Testis (tissue), 3 donors: ENCODE measurements around the gene CZIB. TPM values are rescaled to one million over a fixed set of nuclear protein-coding genes. Genes with fewer than 3 reads are reported as not detected.
"Not testable (repeated sequence)": the region's sequence is repeated elsewhere in the genome, so short reads cannot be mapped to it uniquely, and the experiment has no call there.

Experiments
- DNase-seq: peaks from one replicate; pipeline ENCODE4 v3.0.0-alpha.2; 2019
- H3K27ac ChIP-seq, 2 donors: fragments of 200-600 bp; sonication (generic); one replicate each; pipeline ENCODE4 v1.5.1; 2019
- H3K27me3 ChIP-seq: fragments of 200-600 bp; sonication (generic); one replicate; pipeline ENCODE4 v1.5.1; 2019
- H3K36me3 ChIP-seq: fragments of 200-600 bp; sonication (generic); one replicate; pipeline ENCODE4 v1.5.1; 2017; ENCODE audit warnings: low read depth; ENCODE audit errors: missing control alignments
- H3K4me1 ChIP-seq: fragments of 200-600 bp; sonication (generic); one replicate; pipeline ENCODE4 v1.5.1; 2019
- H3K4me3 ChIP-seq, 2 donors: fragments of 200-600 bp; sonication (generic); one replicate each; pipeline ENCODE4 v1.5.1; 2017 to 2019
- H3K9me3 ChIP-seq: fragments of 200-600 bp; sonication (generic); one replicate; pipeline ENCODE4 v1.5.1; 2017
- CTCF ChIP-seq, 3 experiments: fragments of 450-650 bp in 2 of 3; fragments of 200-600 bp in 1 of 3; sonication (generic) in 1 of 3; IDR thresholded peaks; one replicate each; pipeline ENCODE4 v1.5.1; 2016 to 2019; ENCODE audit warnings: antibody characterized with exemption in 3 of 3, mild to moderate bottlenecking in 2 of 3, moderate library complexity in 1 of 3
- POLR2A ChIP-seq: fragments of 450-650 bp; IDR thresholded peaks from one replicate; pipeline ENCODE4 v1.6.1; 2017; ENCODE audit warnings: antibody characterized with exemption, mild to moderate bottlenecking, moderate library complexity
- whole genome bisulfite sequencing, 2 donors: methylation state at CpG; one replicate each; pipeline ENCODE4 v1.1.5; 2018; 5-methylcytosine and 5-hydroxymethylcytosine counted together
- intact Hi-C: fragments of 100-400 bp; cut with DNase I; formaldehyde crosslinking; loops from one replicate; pipeline ENCODE4 v1.15.1; 2023; ENCODE audit warnings: low total_unique reads
- polyA plus RNA-seq: library from polyadenylated mRNA; stranded (reverse); fragments of 350-450 nt; fragmentation: Illumina TruSeq; extraction: RNeasy Lipid Tissue Mini Kit (QIAGEN cat#74804); gene quantifications from one replicate; pipeline ENCODE4 v1.2.3, GENCODE V29; 2014; ENCODE audit warnings: low read depth, low replicate concordance; ENCODE audit not compliant: insufficient read depth
- total RNA-seq, 2 donors: library from RNA; depleted of rRNA; stranded (reverse); fragments of >200 nt; gene quantifications; one replicate each; pipeline ENCODE4 v1.2.3, GENCODE V29; 2016

CZIB gene
- total and polyA plus RNA-seq, 3 donors from 2014 or later: 55.0 to 97.2 (median 55.4) TPM

- Histone ChIP-seq H3K27ac (no peak overlapping the region), H3K27me3 (no peaks in the 10 kb centered on the region), H3K4me3 (no peak overlapping the region), H3K36me3 (no peaks in the 10 kb centered on the region), H3K4me1 (peaks cover 8% of the 10 kb centered on the region), H3K9me3 (no peaks in the 10 kb centered on the region)
- 83 to 97% methylated on average over 4 of the region's 4 CpGs for WGBS, 2 donors
- TF ChIP-seq POLR2A (no peak), CTCF (IDR thresholded peaks at IDR 0.05) (no peak)
- intact Hi-C loops: loop anchor here (10.0 kb wide), 1 partner anchor 263 kb away; the partner anchor contains the start of genes ECHDC2 and SCP2
- DNase-seq: no peak
Observed at GRCh38 chr1:53188099-53188498, 32.3 kb downstream of the CZIB start.

- 88 to 96% methylated on average over 1 of the region's 1 CpG for WGBS, 2 donors
- H3K9me3 ChIP-seq: no peaks in the 10 kb centered on the region
- no peak overlapping the region for H3K27ac ChIP-seq
- H3K4me3 ChIP-seq: no peak overlapping the region
- no peaks in the 10 kb centered on the region for H3K27me3 ChIP-seq
- H3K36me3 ChIP-seq: no peaks in the 10 kb centered on the region
- DNase-seq: no peak
- intact Hi-C loops: loop anchor here (10.0 kb wide), 1 partner anchor 263 kb away; the partner anchor contains the start of genes ECHDC2 and SCP2
- no peak for TF ChIP-seq CTCF (IDR thresholded peaks at IDR 0.05)
- no peak for TF ChIP-seq POLR2A
- H3K4me1 ChIP-seq: peaks cover 15% of the 10 kb centered on the region
Observed at GRCh38 chr1:53187401-53187800, 33.0 kb downstream of the CZIB start.

- Histone ChIP-seq H3K27ac (no peak overlapping the region), H3K9me3 (no peaks in the 10 kb centered on the region), H3K36me3 (no peaks in the 10 kb centered on the region), H3K27me3 (no peaks in the 10 kb centered on the region), H3K4me1 (peaks cover 23% of the 10 kb centered on the region), H3K4me3 (no peak overlapping the region)
- TF ChIP-seq POLR2A (no peak), CTCF (IDR thresholded peaks at IDR 0.05) (no peak)
- WGBS, 2 donors: 82 to 83% methylated on average over 3 of the region's 3 CpGs
- DNase-seq: no peak
- intact Hi-C loops: loop anchor here (10.0 kb wide), 1 partner anchor 262 kb away; the partner anchor contains the start of genes ECHDC2 and SCP2
Observed at GRCh38 chr1:53186533-53186932, 33.9 kb downstream of the CZIB start.

GRCh38 chr1:53185955-53186297 lies 34.5 kb downstream of the CZIB start:
- DNase-seq, H3K9me3 ChIP-seq, H3K27me3 ChIP-seq, H3K4me3 ChIP-seq, H3K36me3 ChIP-seq, H3K27ac ChIP-seq: not testable (repeated sequence)
- intact Hi-C loops: loop anchor here (10.0 kb wide), 1 partner anchor 261 kb away; the partner anchor contains the start of genes ECHDC2 and SCP2
- H3K4me1 ChIP-seq: peaks cover 23% of the 10 kb centered on the region
- 62 to 74% methylated on average over 2 of the region's 2 CpGs for WGBS, 2 donors

GRCh38 chr1:53183095-53183990 lies 37.1 kb downstream of the CZIB start:
- DNase-seq: peak; percentile 65
- intact Hi-C loops: loop anchor here (10.0 kb wide), 1 partner anchor 259 kb away; the partner anchor contains the start of genes ECHDC2 and SCP2
- no peak for TF ChIP-seq POLR2A
- TF ChIP-seq CTCF (IDR thresholded peaks at IDR 0.05): no peak

More at GRCh38 chr1:53183095-53183990, 37.1 kb downstream of the CZIB start:
- H3K27me3 ChIP-seq: no peaks in the 10 kb centered on the region
- no peaks in the 10 kb centered on the region for H3K36me3 ChIP-seq
- H3K9me3 ChIP-seq: no peaks in the 10 kb centered on the region
- H3K4me1 ChIP-seq: peaks cover 23% of the 10 kb centered on the region
- 17 to 41% methylated on average over 6 of the region's 6 CpGs for WGBS, 2 donors
- H3K4me3 ChIP-seq: no peak overlapping the region
- H3K27ac ChIP-seq: peak overlapping the region; percentile 32 to 63
